Hepatocyte (in vitro differentiated cells): Measurements from ENCODE around the gene DSCAM. TPM values are rescaled to one million over a fixed set of nuclear protein-coding genes. Genes with fewer than 3 reads are reported as not detected.

ENCODE experiments used
- DNase-seq: peaks from one replicate; pipeline ENCODE4 v3.0.0-alpha.2; 2016; ENCODE audit warnings: low spot score
- H2AFZ ChIP-seq: fragments of 200-600 bp; sonication (generic); 2 replicates; pipeline ENCODE4 v1.6.0; 2016; ENCODE audit warnings: antibody characterized with exemption, mild to moderate bottlenecking
- H3K27ac ChIP-seq: fragments of 200-600 bp; sonication (generic); 2 replicates; pipeline ENCODE4 v1.5.1; 2016; ENCODE audit warnings: mild to moderate bottlenecking
- H3K27me3 ChIP-seq: fragments of 200-600 bp; sonication (generic); 2 replicates; pipeline ENCODE4 v1.6.1; 2016
- H3K36me3 ChIP-seq: fragments of 200-600 bp; sonication (generic); replicated peaks from 2 replicates; pipeline ENCODE4 v1.5.1; 2016; ENCODE audit warnings: low read depth; ENCODE audit not compliant: insufficient read depth
- H3K4me1 ChIP-seq: fragments of 200-600 bp; sonication (generic); 2 replicates; pipeline ENCODE4 v1.5.1; 2016; ENCODE audit warnings: mild to moderate bottlenecking, moderate library complexity; ENCODE audit not compliant: insufficient read depth
- H3K4me2 ChIP-seq: fragments of 200-600 bp; sonication (generic); 2 replicates; pipeline ENCODE4 v1.6.0; 2016
- H3K4me3 ChIP-seq: fragments of 200-600 bp; sonication (generic); 2 replicates; pipeline ENCODE4 v1.5.1; 2016; ENCODE audit warnings: mild to moderate bottlenecking
- H3K79me2 ChIP-seq: fragments of 200-600 bp; sonication (generic); 2 replicates; pipeline ENCODE4 v1.6.0; 2017; ENCODE audit warnings: mild to moderate bottlenecking
- H3K9me2 ChIP-seq: fragments of 200-600 bp; sonication (generic); replicated peaks from 2 replicates; pipeline ENCODE4 v1.6.0; 2017; ENCODE audit warnings: mild to moderate bottlenecking; ENCODE audit not compliant: insufficient read depth
- H3K9me3 ChIP-seq: fragments of 200-600 bp; sonication (generic); 2 replicates; pipeline ENCODE4 v1.5.1; 2016; ENCODE audit warnings: low read depth, mild to moderate bottlenecking
- H4K20me1 ChIP-seq: fragments of 200-600 bp; sonication (generic); 2 replicates; pipeline ENCODE4 v1.6.0; 2016; ENCODE audit warnings: mild to moderate bottlenecking; ENCODE audit not compliant: insufficient read depth, poor library complexity, severe bottlenecking
- EZH2 ChIP-seq: fragments of 200-600 bp; sonication (generic); IDR thresholded peaks from 2 replicates; pipeline ENCODE4 v1.6.1; 2016; ENCODE audit warnings: antibody characterized with exemption, mild to moderate bottlenecking, borderline replicate concordance
- EZH2phosphoT487 ChIP-seq: fragments of 200-600 bp; sonication (generic); IDR thresholded peaks from one replicate; pipeline ENCODE4 v1.6.1; 2018; ENCODE audit warnings: antibody characterized with exemption, mild to moderate bottlenecking, low read depth, moderate library complexity; ENCODE audit not compliant: unreplicated experiment, severe bottlenecking
- WGBS: methylation state at CpG from one replicate; pipeline ENCODE4 v1.1.6; 2016; ENCODE audit warnings: low lambda C conversion rate; ENCODE audit errors: missing lambda C conversion rate; 5-methylcytosine and 5-hydroxymethylcytosine counted together
- polyA plus RNA-seq: library from polyadenylated mRNA; unstranded; fragments of >200 nt; fragmentation: Nextera tagmentation; extraction: Ambion mirVana; gene quantifications from 2 replicates; pipeline ENCODE4 v1.2.1, GENCODE V29; 2016
- total RNA-seq: library from RNA; depleted of rRNA; stranded (reverse); fragments of >200 nt; gene quantifications from 2 replicates; pipeline ENCODE4 v1.2.3, GENCODE V29; 2014
- TF ChIP-seq, protein P1 (sequence below): fragments of 200-600 bp; sonication (generic); IDR thresholded peaks from 2 replicates; pipeline ENCODE4 v1.5.1; 2016; ENCODE audit warnings: antibody characterized with exemption, mild to moderate bottlenecking; ENCODE audit not compliant: poor library complexity

The DSCAM gene
- total and polyA plus RNA-seq, 2 experiments from 2014 or later: 0.33 TPM; not detected in 1

DNA sequence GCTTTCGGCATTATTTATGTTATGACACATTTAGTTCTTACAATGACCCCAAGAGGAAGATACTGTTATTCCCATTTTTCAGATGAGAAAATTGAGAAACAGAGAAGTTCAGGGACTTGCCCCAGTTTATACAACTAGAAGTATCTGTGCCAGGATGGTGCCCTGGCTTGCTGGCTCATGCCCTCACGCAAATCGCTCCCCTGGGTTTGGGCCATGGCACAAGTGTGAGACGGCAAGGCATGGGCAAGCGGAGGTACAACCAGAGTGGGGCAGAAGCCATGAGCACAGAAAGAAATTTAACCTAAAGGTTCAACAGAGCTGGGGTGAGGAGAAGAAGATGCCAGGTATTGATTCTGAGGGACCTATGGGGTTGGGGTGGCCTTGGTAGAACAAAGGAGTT is 469.8 kb downstream of the DSCAM start:
- Histone ChIP-seq H2AFZ (no peak overlapping the region), H3K79me2 (no peaks in the 10 kb centered on the region), H3K27me3 (no peaks in the 10 kb centered on the region), H3K9me2 (no peaks in the 10 kb centered on the region), H4K20me1 (no peaks in the 10 kb centered on the region), H3K4me3 (no peak overlapping the region), H3K4me2 (no peak overlapping the region), H3K36me3 (no peaks in the 10 kb centered on the region), H3K4me1 (no peaks in the 10 kb centered on the region), H3K9me3 (no peaks in the 10 kb centered on the region), H3K27ac (no peak overlapping the region)
- 96% methylated on average over 5 of the region's 5 CpGs for WGBS
- TF ChIP-seq EZH2phosphoT487 (no peak), EZH2 (no peak)
- TF ChIP-seq, protein P1, sequence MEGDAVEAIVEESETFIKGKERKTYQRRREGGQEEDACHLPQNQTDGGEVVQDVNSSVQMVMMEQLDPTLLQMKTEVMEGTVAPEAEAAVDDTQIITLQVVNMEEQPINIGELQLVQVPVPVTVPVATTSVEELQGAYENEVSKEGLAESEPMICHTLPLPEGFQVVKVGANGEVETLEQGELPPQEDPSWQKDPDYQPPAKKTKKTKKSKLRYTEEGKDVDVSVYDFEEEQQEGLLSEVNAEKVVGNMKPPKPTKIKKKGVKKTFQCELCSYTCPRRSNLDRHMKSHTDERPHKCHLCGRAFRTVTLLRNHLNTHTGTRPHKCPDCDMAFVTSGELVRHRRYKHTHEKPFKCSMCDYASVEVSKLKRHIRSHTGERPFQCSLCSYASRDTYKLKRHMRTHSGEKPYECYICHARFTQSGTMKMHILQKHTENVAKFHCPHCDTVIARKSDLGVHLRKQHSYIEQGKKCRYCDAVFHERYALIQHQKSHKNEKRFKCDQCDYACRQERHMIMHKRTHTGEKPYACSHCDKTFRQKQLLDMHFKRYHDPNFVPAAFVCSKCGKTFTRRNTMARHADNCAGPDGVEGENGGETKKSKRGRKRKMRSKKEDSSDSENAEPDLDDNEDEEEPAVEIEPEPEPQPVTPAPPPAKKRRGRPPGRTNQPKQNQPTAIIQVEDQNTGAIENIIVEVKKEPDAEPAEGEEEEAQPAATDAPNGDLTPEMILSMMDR: no peak
- no peak for DNase-seq

DNA sequence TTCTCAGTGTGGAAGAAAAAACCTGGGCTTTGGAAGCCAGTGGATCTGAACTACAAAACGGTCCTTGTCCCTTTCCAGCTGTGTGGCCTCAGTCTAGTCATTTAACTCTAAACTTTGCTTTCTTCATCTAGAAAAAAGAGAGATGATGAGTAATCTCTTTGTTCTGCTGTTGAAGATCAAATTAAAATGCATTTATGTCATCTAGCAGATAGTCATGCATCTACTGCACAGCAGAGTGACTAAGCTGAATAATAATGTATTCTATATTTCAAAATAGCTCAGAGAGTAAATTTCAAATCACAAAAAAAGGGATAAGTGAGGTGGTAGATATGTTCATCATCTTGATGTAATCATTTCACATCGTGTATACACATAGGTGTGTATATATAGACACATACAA is 473.2 kb downstream of the DSCAM start:
- Histone ChIP-seq H3K27me3 (no peaks in the 10 kb centered on the region), H3K79me2 (no peaks in the 10 kb centered on the region), H3K4me1 (no peaks in the 10 kb centered on the region), H4K20me1 (no peaks in the 10 kb centered on the region), H3K4me3 (no peak overlapping the region), H2AFZ (no peak overlapping the region), H3K9me2 (no peaks in the 10 kb centered on the region), H3K27ac (no peak overlapping the region), H3K36me3 (no peaks in the 10 kb centered on the region), H3K9me3 (no peaks in the 10 kb centered on the region), H3K4me2 (no peak overlapping the region)
- no peak for DNase-seq
- TF ChIP-seq, protein P1: no peak
- TF ChIP-seq EZH2phosphoT487: no peak
- TF ChIP-seq EZH2: no peak
- whole genome bisulfite sequencing: 67% methylated on average over 2 of the region's 2 CpGs

DNA sequence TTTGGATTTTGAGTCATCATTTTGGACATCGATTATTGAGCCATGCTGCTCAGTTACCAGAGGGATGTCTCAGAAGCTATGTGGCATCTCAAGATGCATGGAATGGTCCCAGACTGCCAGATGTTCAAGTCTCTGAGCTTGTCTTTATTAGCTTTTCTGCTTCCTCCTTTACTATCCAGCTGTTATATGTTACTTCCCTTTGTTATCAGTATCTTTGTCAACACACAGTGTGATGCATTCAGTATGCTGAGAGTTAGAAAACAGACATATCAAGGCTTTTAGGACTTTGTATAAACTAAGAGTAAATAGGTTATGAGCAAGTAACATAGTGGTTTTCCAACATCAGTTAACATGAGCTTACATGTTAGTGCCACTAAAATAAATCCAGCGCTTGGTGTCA is 474.5 kb downstream of the DSCAM start:
- Histone ChIP-seq H3K9me2 (no peaks in the 10 kb centered on the region), H3K27me3 (no peaks in the 10 kb centered on the region), H3K9me3 (no peaks in the 10 kb centered on the region), H3K79me2 (no peaks in the 10 kb centered on the region), H3K36me3 (no peaks in the 10 kb centered on the region), H3K27ac (no peak overlapping the region), H3K4me3 (no peak overlapping the region), H2AFZ (no peak overlapping the region), H4K20me1 (no peaks in the 10 kb centered on the region), H3K4me1 (no peaks in the 10 kb centered on the region), H3K4me2 (no peak overlapping the region)
- DNase-seq: no peak
- 85% methylated on average over 2 of the region's 2 CpGs for WGBS
- no peak for TF ChIP-seq EZH2
- TF ChIP-seq, protein P1: no peak
- TF ChIP-seq EZH2phosphoT487: no peak

DNA sequence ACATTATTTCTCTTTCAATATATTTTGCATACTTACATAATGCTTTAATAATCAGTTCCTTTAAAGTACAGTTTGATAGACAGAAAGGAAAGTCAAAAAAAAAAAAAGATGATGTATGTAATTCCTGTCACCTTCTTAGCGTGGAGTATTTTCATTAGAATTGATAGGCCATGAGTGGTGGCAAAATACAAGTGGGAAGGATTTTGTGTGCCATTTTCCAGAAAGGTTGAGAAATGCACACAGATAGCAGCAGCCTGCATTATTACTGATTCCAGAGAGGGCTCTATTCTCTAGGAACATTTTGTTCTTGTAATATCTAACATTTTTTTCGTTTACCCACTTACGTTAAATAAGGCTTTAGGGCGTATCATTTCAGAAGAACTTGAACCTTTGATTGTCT is 475.6 kb downstream of the DSCAM start:
- Histone ChIP-seq H3K27ac (no peak overlapping the region), H3K4me2 (no peak overlapping the region), H3K79me2 (no peaks in the 10 kb centered on the region), H3K9me2 (no peaks in the 10 kb centered on the region), H3K4me1 (no peaks in the 10 kb centered on the region), H3K36me3 (no peaks in the 10 kb centered on the region), H3K4me3 (no peak overlapping the region), H2AFZ (no peak overlapping the region), H4K20me1 (no peaks in the 10 kb centered on the region), H3K9me3 (no peaks in the 10 kb centered on the region), H3K27me3 (no peaks in the 10 kb centered on the region)
- DNase-seq: no peak
- TF ChIP-seq, protein P1: no peak
- WGBS: 78% methylated on average over 4 of the region's 4 CpGs
